ENCODE results near the gene NEUROD2. TPM values are rescaled to one million over a fixed set of nuclear protein-coding genes. Genes with fewer than 3 reads are reported as not detected.

Gene NEUROD2
- total RNA-seq, 1 donor from 2014 or later = not detected

DNA sequence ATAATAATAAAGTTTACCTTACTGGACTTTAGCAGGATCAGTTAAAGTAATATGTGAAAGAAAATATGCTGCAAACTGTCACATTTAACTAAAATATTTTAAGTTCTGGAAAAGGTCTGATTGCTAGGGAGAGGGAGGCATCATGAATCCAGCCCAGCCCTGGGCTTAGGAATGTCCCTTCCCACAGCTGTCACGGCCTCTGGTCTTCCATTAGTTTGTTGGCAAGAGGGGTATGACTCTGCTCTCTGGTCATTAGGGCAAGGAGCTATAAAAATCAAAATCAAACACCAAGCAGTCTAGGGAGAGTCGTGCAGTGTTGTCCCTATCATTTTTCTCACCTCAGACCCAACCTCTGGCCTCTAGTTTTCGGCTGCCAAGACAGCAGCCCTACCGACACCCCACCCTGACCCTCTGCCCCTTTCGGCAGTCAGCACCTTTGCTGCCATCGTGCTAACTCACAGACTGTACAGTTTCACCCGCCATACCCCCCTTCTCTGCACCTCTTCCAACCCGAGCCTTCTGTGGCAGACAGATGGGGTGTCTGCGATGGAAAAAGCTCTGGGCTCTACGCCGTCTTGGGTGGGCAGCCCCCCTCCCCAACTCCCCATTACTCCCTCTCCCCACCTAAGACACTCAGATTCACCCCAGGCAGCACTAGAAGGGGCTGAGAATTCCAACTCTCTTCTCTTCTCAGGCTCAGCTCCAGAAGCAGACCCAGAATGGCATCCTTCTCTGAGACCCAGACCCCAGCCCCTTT is 41.4 kb downstream of the NEUROD2 start:
- Histone ChIP-seq H3K27me3 (ENCODE audit: control insufficient read depth in 3 of 3, insufficient read depth in 3 of 3, low read length in 3 of 3) (no peaks in the 10 kb centered on the region), H3K4me3 (ENCODE audit: low read length in 3 of 3) (no peak overlapping the region), H3K4me1 (ENCODE audit: control insufficient read depth in 3 of 3, insufficient read depth in 3 of 3, low read length in 3 of 3) (peaks cover 2 to 20% (median 20%) of the 10 kb centered on the region in 3 donors), H3K36me3 (ENCODE audit: control insufficient read depth in 3 of 3, insufficient read depth in 3 of 3, low read length in 3 of 3) (peaks cover 19 to 30% (median 22%) of the 10 kb centered on the region in 3 donors), H3K9ac (ENCODE audit: low read depth in 1 of 3, low read length in 3 of 3) (no peak overlapping the region), H3K27ac (ENCODE audit: low read depth, low read length) (no peak overlapping the region), H3K9me3 (ENCODE audit: control insufficient read depth in 3 of 3, low read length in 3 of 3) (peaks cover 0 to 2% (median 0%) of the 10 kb centered on the region in 3 donors)

DNA sequence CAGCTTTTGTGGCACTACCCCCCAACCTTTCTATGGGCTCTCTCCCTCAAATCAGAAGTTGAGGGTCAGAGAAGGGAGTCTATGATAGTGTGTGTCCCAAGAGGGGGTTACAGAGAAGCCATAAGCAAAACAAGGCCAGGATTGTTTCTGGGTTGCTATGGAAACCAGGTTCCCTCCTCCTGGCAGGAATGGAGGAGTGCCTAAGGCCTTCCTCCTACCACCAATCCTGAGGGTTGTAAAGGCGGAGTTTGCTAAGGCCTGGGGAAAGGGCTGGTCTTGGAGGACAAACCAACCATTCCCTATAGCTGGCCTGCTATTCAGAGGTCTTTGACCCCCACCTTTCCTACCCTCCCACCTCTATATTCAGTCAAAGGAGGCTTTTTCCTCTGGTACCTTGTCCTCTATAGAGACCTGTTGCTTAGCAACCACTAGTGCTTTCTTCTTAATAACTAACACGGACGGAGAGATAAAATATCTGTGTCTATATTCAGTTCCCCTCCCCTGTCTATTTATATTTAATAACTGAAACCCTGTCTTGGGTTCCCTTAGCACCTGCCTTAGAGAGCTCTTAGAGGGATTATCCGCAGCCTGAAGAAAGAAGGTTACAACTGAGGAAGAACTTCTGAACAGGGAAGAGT is 43.4 kb downstream of the NEUROD2 start:
- Histone ChIP-seq H3K27me3 (ENCODE audit: control insufficient read depth in 3 of 3, insufficient read depth in 3 of 3, low read length in 3 of 3) (no peaks in the 10 kb centered on the region), H3K9ac (ENCODE audit: low read depth in 1 of 3, low read length in 3 of 3) (peak overlapping the region in 1 of 3 donors; percentile 57), H3K36me3 (ENCODE audit: control insufficient read depth in 3 of 3, insufficient read depth in 3 of 3, low read length in 3 of 3) (peaks cover 18 to 34% (median 19%) of the 10 kb centered on the region in 3 donors), H3K27ac (ENCODE audit: low read depth, low read length) (no peak overlapping the region), H3K4me1 (ENCODE audit: control insufficient read depth in 3 of 3, insufficient read depth in 3 of 3, low read length in 3 of 3) (peaks cover 0 to 20% (median 17%) of the 10 kb centered on the region in 3 donors), H3K9me3 (ENCODE audit: control insufficient read depth in 3 of 3, low read length in 3 of 3) (no peaks in the 10 kb centered on the region), H3K4me3 (ENCODE audit: low read length in 3 of 3) (no peak overlapping the region)

DNA sequence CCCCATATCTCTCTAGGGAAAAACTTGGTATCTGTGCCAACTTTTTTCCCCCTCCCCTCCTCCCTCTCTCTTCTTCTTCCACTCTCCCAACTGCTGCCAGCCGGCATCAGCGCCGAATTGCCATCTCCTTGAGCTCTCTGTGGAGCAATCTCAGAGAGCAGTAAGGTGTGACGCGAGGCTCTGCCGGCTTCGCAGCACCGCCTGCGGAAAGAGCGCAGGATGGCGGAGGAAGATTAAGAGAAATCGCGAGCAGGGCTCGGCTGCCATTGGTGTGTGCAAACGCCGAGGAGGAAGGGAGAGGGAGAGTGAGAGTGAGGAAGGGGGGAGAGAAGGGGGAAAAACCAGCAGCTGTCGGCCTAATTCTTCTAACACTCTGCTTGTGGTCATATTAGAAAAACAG is 44.2 kb downstream of the NEUROD2 start:
- no peak overlapping the region for H3K9ac ChIP-seq (ENCODE audit: low read depth in 1 of 3, low read length in 3 of 3)
- H3K27ac ChIP-seq (ENCODE audit: low read depth, low read length) = no peak overlapping the region
- no peak overlapping the region for H3K4me3 ChIP-seq (ENCODE audit: low read length in 3 of 3)

DNA sequence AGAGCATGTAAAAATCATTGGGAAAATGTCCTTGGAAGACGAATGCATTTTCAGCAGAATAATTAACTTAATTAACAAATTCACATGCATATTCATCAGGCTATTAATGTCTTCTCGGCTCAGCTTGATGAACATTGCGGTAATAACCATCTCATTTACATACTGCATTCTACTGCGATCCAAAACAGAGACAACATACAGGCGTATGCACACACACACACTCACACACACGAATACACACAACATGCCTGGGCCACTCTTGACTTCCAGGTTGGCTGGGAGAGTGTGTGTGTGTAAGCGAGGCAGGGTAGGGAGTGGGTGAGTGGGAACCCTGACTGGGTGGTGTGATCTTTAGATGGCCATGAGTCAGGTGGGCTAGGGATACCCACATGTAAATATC is 44.7 kb downstream of the NEUROD2 start:
- Histone ChIP-seq H3K4me1 (ENCODE audit: control insufficient read depth in 3 of 3, insufficient read depth in 3 of 3, low read length in 3 of 3) (peaks cover 0 to 20% (median 16%) of the 10 kb centered on the region in 3 donors), H3K36me3 (ENCODE audit: control insufficient read depth in 3 of 3, insufficient read depth in 3 of 3, low read length in 3 of 3) (peaks cover 10 to 32% (median 14%) of the 10 kb centered on the region in 3 donors), H3K27ac (ENCODE audit: low read depth, low read length) (no peak overlapping the region)

More for the DNA sequence above, 44.2 kb downstream of the NEUROD2 start:
- Histone ChIP-seq H3K4me1 (ENCODE audit: control insufficient read depth in 3 of 3, insufficient read depth in 3 of 3, low read length in 3 of 3) (peaks cover 0 to 20% (median 16%) of the 10 kb centered on the region in 3 donors), H3K36me3 (ENCODE audit: control insufficient read depth in 3 of 3, insufficient read depth in 3 of 3, low read length in 3 of 3) (peaks cover 10 to 29% (median 15%) of the 10 kb centered on the region in 3 donors), H3K9me3 (ENCODE audit: control insufficient read depth in 3 of 3, low read length in 3 of 3) (no peaks in the 10 kb centered on the region), H3K27me3 (ENCODE audit: control insufficient read depth in 3 of 3, insufficient read depth in 3 of 3, low read length in 3 of 3) (no peaks in the 10 kb centered on the region)

DNA sequence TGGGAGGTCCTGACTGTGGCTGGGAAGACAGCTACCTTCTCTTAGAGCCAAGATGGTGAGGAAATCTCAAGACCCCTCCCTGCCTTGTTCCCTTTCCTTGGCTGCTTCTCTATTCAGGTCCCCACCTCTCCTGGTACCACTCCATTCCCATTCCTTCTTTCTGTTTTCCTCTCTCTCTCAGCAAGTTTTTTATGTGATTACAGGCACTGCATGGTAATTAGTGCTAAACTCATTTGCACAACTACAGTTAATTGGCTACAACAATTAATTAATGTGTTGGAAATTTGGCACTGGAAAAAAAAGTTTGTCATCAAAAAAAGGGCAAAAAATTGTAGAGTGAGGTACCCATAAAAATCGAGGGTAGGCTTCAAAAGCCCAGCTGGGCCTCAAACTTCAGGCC is 45.3 kb downstream of the NEUROD2 start:
- Histone ChIP-seq H3K36me3 (ENCODE audit: control insufficient read depth in 3 of 3, insufficient read depth in 3 of 3, low read length in 3 of 3) (peaks cover 16 to 32% (median 17%) of the 10 kb centered on the region in 3 donors), H3K4me1 (ENCODE audit: control insufficient read depth in 3 of 3, insufficient read depth in 3 of 3, low read length in 3 of 3) (peaks cover 0 to 20% (median 16%) of the 10 kb centered on the region in 3 donors), H3K27me3 (ENCODE audit: control insufficient read depth in 3 of 3, insufficient read depth in 3 of 3, low read length in 3 of 3) (no peaks in the 10 kb centered on the region), H3K9me3 (ENCODE audit: control insufficient read depth in 3 of 3, low read length in 3 of 3) (no peaks in the 10 kb centered on the region), H3K9ac (ENCODE audit: low read depth in 1 of 3, low read length in 3 of 3) (no peak overlapping the region), H3K4me3 (ENCODE audit: low read length in 3 of 3) (no peak overlapping the region), H3K27ac (ENCODE audit: low read depth, low read length) (no peak overlapping the region)

More for the DNA sequence above, 44.7 kb downstream of the NEUROD2 start:
- Histone ChIP-seq H3K4me3 (ENCODE audit: low read length in 3 of 3) (no peak overlapping the region), H3K9me3 (ENCODE audit: control insufficient read depth in 3 of 3, low read length in 3 of 3) (no peaks in the 10 kb centered on the region), H3K9ac (ENCODE audit: low read depth in 1 of 3, low read length in 3 of 3) (no peak overlapping the region), H3K27me3 (ENCODE audit: control insufficient read depth in 3 of 3, insufficient read depth in 3 of 3, low read length in 3 of 3) (no peaks in the 10 kb centered on the region)

DNA sequence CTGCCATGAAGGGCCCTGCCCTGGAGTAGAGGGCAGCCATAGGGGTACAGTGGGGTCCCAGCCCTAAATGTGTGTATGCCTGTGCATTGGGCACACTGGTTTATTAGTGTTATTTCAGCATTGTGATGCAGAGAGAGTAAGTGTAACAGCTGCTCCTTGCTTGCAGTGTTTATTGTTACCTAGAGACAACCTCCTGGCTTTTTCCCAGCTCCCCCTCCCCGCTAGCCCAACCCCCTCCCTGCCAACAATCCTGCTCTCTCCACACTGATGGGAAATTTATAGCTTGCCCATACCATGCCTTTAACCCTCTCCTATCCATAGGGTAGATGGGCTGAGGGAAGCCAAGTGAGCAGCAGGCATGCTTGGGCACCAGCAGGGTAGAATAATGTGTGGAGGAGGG is 51.3 kb downstream of the NEUROD2 start:
- H3K9ac ChIP-seq (ENCODE audit: low read depth in 1 of 3, low read length in 3 of 3) = no peak overlapping the region
- no peaks in the 10 kb centered on the region for H3K4me1 ChIP-seq (ENCODE audit: control insufficient read depth in 3 of 3, insufficient read depth in 3 of 3, low read length in 3 of 3)
- no peaks in the 10 kb centered on the region for H3K27me3 ChIP-seq (ENCODE audit: control insufficient read depth in 3 of 3, insufficient read depth in 3 of 3, low read length in 3 of 3)
- no peaks in the 10 kb centered on the region for H3K9me3 ChIP-seq (ENCODE audit: control insufficient read depth in 3 of 3, low read length in 3 of 3)
- no peak overlapping the region for H3K4me3 ChIP-seq (ENCODE audit: low read length in 3 of 3)
- H3K36me3 ChIP-seq (ENCODE audit: control insufficient read depth in 3 of 3, insufficient read depth in 3 of 3, low read length in 3 of 3) = peaks cover 37 to 59% (median 43%) of the 10 kb centered on the region in 3 donors
- no peak overlapping the region for H3K27ac ChIP-seq (ENCODE audit: low read depth, low read length)

DNA sequence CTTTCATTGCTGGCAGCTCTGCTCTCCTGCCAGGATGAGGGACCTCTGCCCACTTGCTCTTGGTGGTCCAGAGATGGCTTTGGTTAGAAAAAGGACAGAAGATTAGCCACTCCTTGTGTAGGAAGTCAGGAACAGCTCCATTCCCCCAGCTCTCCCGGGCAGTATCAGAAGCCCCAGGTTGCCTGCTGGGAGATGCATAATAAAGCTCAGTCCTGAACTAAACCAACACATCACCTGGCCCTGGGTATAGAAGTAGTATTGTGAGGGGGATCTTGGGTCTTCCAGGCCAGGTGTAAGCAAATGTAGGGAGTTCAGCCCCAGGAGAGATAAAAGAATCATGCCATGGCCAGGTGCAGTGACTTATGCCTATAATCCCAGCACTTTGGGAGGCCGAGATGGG is 52.4 kb downstream of the NEUROD2 start:
- Histone ChIP-seq H3K9me3 (ENCODE audit: control insufficient read depth in 3 of 3, low read length in 3 of 3) (no peaks in the 10 kb centered on the region), H3K27ac (ENCODE audit: low read depth, low read length) (no peak overlapping the region), H3K36me3 (ENCODE audit: control insufficient read depth in 3 of 3, insufficient read depth in 3 of 3, low read length in 3 of 3) (peaks cover 41 to 64% (median 42%) of the 10 kb centered on the region in 3 donors), H3K27me3 (ENCODE audit: control insufficient read depth in 3 of 3, insufficient read depth in 3 of 3, low read length in 3 of 3) (no peaks in the 10 kb centered on the region), H3K4me3 (ENCODE audit: low read length in 3 of 3) (no peak overlapping the region), H3K4me1 (ENCODE audit: control insufficient read depth in 3 of 3, insufficient read depth in 3 of 3, low read length in 3 of 3) (no peaks in the 10 kb centered on the region), H3K9ac (ENCODE audit: low read depth in 1 of 3, low read length in 3 of 3) (no peak overlapping the region)

Other genes starting within 250 kb of the NEUROD2 start
- 6.3 TPM for gene FBXL20, start 206.3 kb downstream of the NEUROD2 start, total RNA-seq
- gene MED1, start 156.7 kb downstream of the NEUROD2 start, total RNA-seq = 20.9 TPM
- 29.2 TPM for gene CDK12, start 146.4 kb downstream of the NEUROD2 start, total RNA-seq
- gene PPP1R1B, start 19.0 kb upstream of the NEUROD2 start, total RNA-seq = 3.1 TPM
- 11.5 TPM for gene STARD3, start 29.2 kb upstream of the NEUROD2 start, total RNA-seq
- gene TCAP, start 57.4 kb upstream of the NEUROD2 start, total RNA-seq = 78.8 TPM
- 0.52 TPM for gene PNMT, start 60.5 kb upstream of the NEUROD2 start, total RNA-seq
- gene PGAP3, start 80.1 kb upstream of the NEUROD2 start, total RNA-seq = 7.3 TPM
- gene ERBB2, start 92.1 kb upstream of the NEUROD2 start, total RNA-seq = 69.9 TPM
- 6.3 TPM for gene MIEN1, start 122.6 kb upstream of the NEUROD2 start, total RNA-seq
- not detected for gene GRB7, start 130.0 kb upstream of the NEUROD2 start, total RNA-seq

All from skeletal muscle tissue (tissue), 4 donors.